Stimulated activated CD8-positive, alpha-beta memory T cell treated with anti-CD3 and anti-CD28 coated beads, Interleukin-7, amount 100 ng/mL, for 4 hours (primary cell): ENCODE measurements around the gene LDLRAD3.
"Not testable (repeated sequence)": the region's sequence is repeated elsewhere in the genome, so short reads cannot be mapped to it uniquely, and the experiment has no call there.

Experiments used
- DNase-seq, 2 donors: peaks; one replicate each; pipeline ENCODE4 v3.0.0-alpha.2; 2020; ENCODE audit warnings: low read depth in 2 of 2

The LDLRAD3 gene

GRCh38 chr11:36162883-36163434 is 219.1 kb downstream of the LDLRAD3 start:
- no peak for DNase-seq

- DNase-seq, result no peak
Measured at GRCh38 chr11:36164506-36165250, 220.8 kb downstream of the LDLRAD3 start.

GRCh38 chr11:36165621-36166397 is 221.9 kb downstream of the LDLRAD3 start:
- no peak for DNase-seq

GRCh38 chr11:36167073-36167472 is 223.2 kb downstream of the LDLRAD3 start:
- DNase-seq, result no peak

- no peak for DNase-seq
Measured at GRCh38 chr11:36167729-36168128, 223.9 kb downstream of the LDLRAD3 start.

GRCh38 chr11:36177836-36178235 is 234.0 kb downstream of the LDLRAD3 start:
- no peak for DNase-seq

GRCh38 chr11:36186340-36187175 is 242.7 kb downstream of the LDLRAD3 start:
- DNase-seq, result no peak

- no peak for DNase-seq
Measured at GRCh38 chr11:36187622-36188021, 243.8 kb downstream of the LDLRAD3 start.

GRCh38 chr11:36189735-36190134 is 245.9 kb downstream of the LDLRAD3 start:
- DNase-seq, result not testable (repeated sequence)

GRCh38 chr11:36191941-36192340 is 248.1 kb downstream of the LDLRAD3 start:
- DNase-seq, result no peak

- DNase-seq, result no peak
Measured at GRCh38 chr11:36192425-36193289, 248.8 kb downstream of the LDLRAD3 start.

GRCh38 chr11:36193290-36193619 is 249.4 kb downstream of the LDLRAD3 start:
- DNase-seq, result no peak

GRCh38 chr11:36193721-36194120 is 249.9 kb downstream of the LDLRAD3 start:
- DNase-seq, result no peak

- DNase-seq, result no peak
Measured at GRCh38 chr11:36195496-36196354, 251.9 kb downstream of the LDLRAD3 start.

- no peak for DNase-seq
Measured at GRCh38 chr11:36196411-36196998, 252.6 kb downstream of the LDLRAD3 start.

- DNase-seq, result no peak
Measured at GRCh38 chr11:36201411-36201810, 257.5 kb downstream of the LDLRAD3 start.

- no peak for DNase-seq
Measured at GRCh38 chr11:36205536-36205935, 261.7 kb downstream of the LDLRAD3 start.

GRCh38 chr11:36210529-36210928 is 266.7 kb downstream of the LDLRAD3 start:
- DNase-seq, result no peak

- DNase-seq, result no peak
Measured at GRCh38 chr11:36211761-36212430, 268.0 kb downstream of the LDLRAD3 start.
